ENCODE results near the gene AGPAT2. TPM values are rescaled to one million over a fixed set of nuclear protein-coding genes. Genes with fewer than 3 reads are reported as not detected.

Gene AGPAT2
- total and polyA plus RNA-seq, 5 donors from 2014 or later, result 11.0 to 22.1 (median 20.3) TPM

- no peak overlapping the region for H3K27ac ChIP-seq (ENCODE audit: insufficient read depth, low read length, poor library complexity, severe bottlenecking)
- H3K36me3 ChIP-seq (ENCODE audit: control insufficient read depth, insufficient read depth, low read length), result peaks cover 2% of the 10 kb centered on the region
- no peaks in the 10 kb centered on the region for H3K9me3 ChIP-seq (ENCODE audit: control insufficient read depth in 2 of 2, low read length in 2 of 2)
- Mint-ChIP-seq H3K4me3 (no peak overlapping the region), H3K9me3 (no peaks in the 10 kb centered on the region), H3K4me1 (peaks cover 0 to 5% (median 0%) of the 10 kb centered on the region in 4 donors), H3K27ac (no peak overlapping the region), H3K27me3 (no peaks in the 10 kb centered on the region), H3K36me3 (no peaks in the 10 kb centered on the region)
- no peaks in the 10 kb centered on the region for H3K27me3 ChIP-seq (ENCODE audit: control insufficient read depth, insufficient read depth, low read length)
- H3K4me3 ChIP-seq (ENCODE audit: low read depth, low read length), result no peak overlapping the region
- no peaks in the 10 kb centered on the region for H3K4me1 ChIP-seq (ENCODE audit: control insufficient read depth, insufficient read depth, low read length, poor library complexity, severe bottlenecking)
- DNase-seq (no peak), ATAC-seq (ENCODE audit: low read depth in 2 of 2) (no peak)
Measured at GRCh38 chr9:136678034-136678433, 9.2 kb downstream of the AGPAT2 start.

- ATAC-seq (ENCODE audit: low read depth in 2 of 2) (no peak), DNase-seq (no peak)
- Mint-ChIP-seq H3K27me3 (no peaks in the 10 kb centered on the region), H3K9me3 (no peaks in the 10 kb centered on the region), H3K36me3 (no peaks in the 10 kb centered on the region), H3K27ac (no peak overlapping the region), H3K4me3 (no peak overlapping the region), H3K4me1 (peaks cover 0 to 5% (median 0%) of the 10 kb centered on the region in 4 donors)
- no peak overlapping the region for H3K4me3 ChIP-seq (ENCODE audit: low read depth, low read length)
- no peaks in the 10 kb centered on the region for H3K27me3 ChIP-seq (ENCODE audit: control insufficient read depth, insufficient read depth, low read length)
- H3K9me3 ChIP-seq (ENCODE audit: control insufficient read depth in 2 of 2, low read length in 2 of 2), result no peaks in the 10 kb centered on the region
- H3K36me3 ChIP-seq (ENCODE audit: control insufficient read depth, insufficient read depth, low read length), result peaks cover 2% of the 10 kb centered on the region
- no peak overlapping the region for H3K27ac ChIP-seq (ENCODE audit: insufficient read depth, low read length, poor library complexity, severe bottlenecking)
- H3K4me1 ChIP-seq (ENCODE audit: control insufficient read depth, insufficient read depth, low read length, poor library complexity, severe bottlenecking), result no peaks in the 10 kb centered on the region
Measured at GRCh38 chr9:136676920-136677686, 10.2 kb downstream of the AGPAT2 start.

GRCh38 chr9:136676297-136676794, 10.9 kb downstream of the AGPAT2 start:
- Histone ChIP-seq H3K27me3 (ENCODE audit: control insufficient read depth, insufficient read depth, low read length) (no peaks in the 10 kb centered on the region), H3K4me1 (ENCODE audit: control insufficient read depth, insufficient read depth, low read length, poor library complexity, severe bottlenecking) (no peaks in the 10 kb centered on the region), H3K9me3 (ENCODE audit: control insufficient read depth in 2 of 2, low read length in 2 of 2) (no peaks in the 10 kb centered on the region), H3K27ac (ENCODE audit: insufficient read depth, low read length, poor library complexity, severe bottlenecking) (no peak overlapping the region), H3K4me3 (ENCODE audit: low read depth, low read length) (no peak overlapping the region), H3K36me3 (ENCODE audit: control insufficient read depth, insufficient read depth, low read length) (peaks cover 2% of the 10 kb centered on the region)
- DNase-seq (no peak), ATAC-seq (ENCODE audit: low read depth in 2 of 2) (no peak)
- Mint-ChIP-seq H3K4me3 (no peak overlapping the region), H3K36me3 (no peaks in the 10 kb centered on the region), H3K9me3 (no peaks in the 10 kb centered on the region), H3K27ac (no peak overlapping the region), H3K4me1 (peaks cover 0 to 5% (median 0%) of the 10 kb centered on the region in 4 donors), H3K27me3 (no peaks in the 10 kb centered on the region)

- Mint-ChIP-seq H3K36me3 (no peaks in the 10 kb centered on the region), H3K4me1 (peaks cover 0 to 5% (median 0%) of the 10 kb centered on the region in 4 donors), H3K4me3 (no peak overlapping the region), H3K27me3 (no peaks in the 10 kb centered on the region), H3K27ac (no peak overlapping the region), H3K9me3 (no peaks in the 10 kb centered on the region)
- H3K27me3 ChIP-seq (ENCODE audit: control insufficient read depth, insufficient read depth, low read length), result no peaks in the 10 kb centered on the region
- no peak for ATAC-seq (ENCODE audit: low read depth in 2 of 2)
- no peaks in the 10 kb centered on the region for H3K9me3 ChIP-seq (ENCODE audit: control insufficient read depth in 2 of 2, low read length in 2 of 2)
- peaks cover 2% of the 10 kb centered on the region for H3K36me3 ChIP-seq (ENCODE audit: control insufficient read depth, insufficient read depth, low read length)
- H3K27ac ChIP-seq (ENCODE audit: insufficient read depth, low read length, poor library complexity, severe bottlenecking), result no peak overlapping the region
- H3K4me1 ChIP-seq (ENCODE audit: control insufficient read depth, insufficient read depth, low read length, poor library complexity, severe bottlenecking), result no peaks in the 10 kb centered on the region
- DNase-seq, result no peak
- no peak overlapping the region for H3K4me3 ChIP-seq (ENCODE audit: low read depth, low read length)
Measured at GRCh38 chr9:136675477-136676296, 11.6 kb downstream of the AGPAT2 start.

- DNase-seq (no peak), ATAC-seq (ENCODE audit: low read depth in 2 of 2) (no peak)
- H3K27me3 Mint-ChIP-seq, result no peaks in the 10 kb centered on the region
- peak overlapping the region in 1 of 3 donors; percentile 64 for H3K27ac Mint-ChIP-seq
- no peaks in the 10 kb centered on the region for H3K36me3 Mint-ChIP-seq
- peaks cover 0 to 4% (median 0%) of the 10 kb centered on the region in 4 donors for H3K4me1 Mint-ChIP-seq
- Histone ChIP-seq H3K4me3 (ENCODE audit: low read depth, low read length) (no peak overlapping the region), H3K27me3 (ENCODE audit: control insufficient read depth, insufficient read depth, low read length) (no peaks in the 10 kb centered on the region), H3K9me3 (ENCODE audit: control insufficient read depth in 2 of 2, low read length in 2 of 2) (no peaks in the 10 kb centered on the region), H3K36me3 (ENCODE audit: control insufficient read depth, insufficient read depth, low read length) (peaks cover 2% of the 10 kb centered on the region), H3K4me1 (ENCODE audit: control insufficient read depth, insufficient read depth, low read length, poor library complexity, severe bottlenecking) (no peaks in the 10 kb centered on the region), H3K27ac (ENCODE audit: insufficient read depth, low read length, poor library complexity, severe bottlenecking) (no peak overlapping the region)
- no peaks in the 10 kb centered on the region for H3K9me3 Mint-ChIP-seq
- no peak overlapping the region for H3K4me3 Mint-ChIP-seq
Measured at GRCh38 chr9:136674786-136675349, 12.4 kb downstream of the AGPAT2 start.

GRCh38 chr9:136673975-136674785, 13.1 kb downstream of the AGPAT2 start:
- H3K27ac Mint-ChIP-seq, result no peak overlapping the region
- ATAC-seq (ENCODE audit: low read depth in 2 of 2), result no peak
- no peak for DNase-seq
- H3K27ac ChIP-seq (ENCODE audit: insufficient read depth, low read length, poor library complexity, severe bottlenecking), result no peak overlapping the region
- H3K4me1 Mint-ChIP-seq, result peaks cover 0 to 2% (median 0%) of the 10 kb centered on the region in 4 donors
- H3K27me3 ChIP-seq (ENCODE audit: control insufficient read depth, insufficient read depth, low read length), result no peaks in the 10 kb centered on the region
- H3K27me3 Mint-ChIP-seq, result no peaks in the 10 kb centered on the region
- H3K4me3 Mint-ChIP-seq, result no peak overlapping the region
- H3K4me1 ChIP-seq (ENCODE audit: control insufficient read depth, insufficient read depth, low read length, poor library complexity, severe bottlenecking), result no peaks in the 10 kb centered on the region
- no peaks in the 10 kb centered on the region for H3K36me3 Mint-ChIP-seq
- H3K4me3 ChIP-seq (ENCODE audit: low read depth, low read length), result no peak overlapping the region
- peaks cover 2% of the 10 kb centered on the region for H3K36me3 ChIP-seq (ENCODE audit: control insufficient read depth, insufficient read depth, low read length)
- H3K9me3 Mint-ChIP-seq, result no peaks in the 10 kb centered on the region
- no peaks in the 10 kb centered on the region for H3K9me3 ChIP-seq (ENCODE audit: control insufficient read depth in 2 of 2, low read length in 2 of 2)

All from CD4-positive, CD25-positive, alpha-beta regulatory T cell (primary cell).